ENCODE data around the gene TRIM42.

The TRIM42 gene

DNA sequence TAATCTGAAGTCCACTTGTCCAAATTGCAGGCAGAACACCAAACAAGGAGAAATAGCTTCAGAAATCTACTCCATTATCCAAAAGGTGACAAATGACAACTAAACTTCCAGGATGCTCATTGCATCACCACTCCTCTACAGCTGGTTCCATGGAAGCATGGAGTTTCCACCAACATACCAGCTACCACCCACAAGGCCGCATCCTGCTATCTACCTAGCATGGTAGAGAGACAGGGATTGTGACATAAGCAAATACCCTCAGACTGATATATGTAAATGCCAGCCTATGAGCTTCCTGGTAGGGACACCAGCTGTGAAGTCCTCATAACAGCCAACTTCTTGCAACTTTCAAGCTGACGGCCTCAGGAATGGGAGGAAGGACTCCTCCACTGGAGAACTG lies at the start of gene TRIM42:
Gene TRIM42 (plus strand): TSS at position 301 of the 400 bp plus-strand sequence. CDS start 166 bp downstream, outside the sequence.
- TF ChIP-seq, protein P1, sequence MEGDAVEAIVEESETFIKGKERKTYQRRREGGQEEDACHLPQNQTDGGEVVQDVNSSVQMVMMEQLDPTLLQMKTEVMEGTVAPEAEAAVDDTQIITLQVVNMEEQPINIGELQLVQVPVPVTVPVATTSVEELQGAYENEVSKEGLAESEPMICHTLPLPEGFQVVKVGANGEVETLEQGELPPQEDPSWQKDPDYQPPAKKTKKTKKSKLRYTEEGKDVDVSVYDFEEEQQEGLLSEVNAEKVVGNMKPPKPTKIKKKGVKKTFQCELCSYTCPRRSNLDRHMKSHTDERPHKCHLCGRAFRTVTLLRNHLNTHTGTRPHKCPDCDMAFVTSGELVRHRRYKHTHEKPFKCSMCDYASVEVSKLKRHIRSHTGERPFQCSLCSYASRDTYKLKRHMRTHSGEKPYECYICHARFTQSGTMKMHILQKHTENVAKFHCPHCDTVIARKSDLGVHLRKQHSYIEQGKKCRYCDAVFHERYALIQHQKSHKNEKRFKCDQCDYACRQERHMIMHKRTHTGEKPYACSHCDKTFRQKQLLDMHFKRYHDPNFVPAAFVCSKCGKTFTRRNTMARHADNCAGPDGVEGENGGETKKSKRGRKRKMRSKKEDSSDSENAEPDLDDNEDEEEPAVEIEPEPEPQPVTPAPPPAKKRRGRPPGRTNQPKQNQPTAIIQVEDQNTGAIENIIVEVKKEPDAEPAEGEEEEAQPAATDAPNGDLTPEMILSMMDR (IDR thresholded peaks at IDR 0.05; ENCODE audit: control insufficient read depth, extremely low read depth, insufficient read depth): no peak
- no peak within 1 kb of the TSS for H3K4me3 ChIP-seq (ENCODE audit: low read depth, low read length)
- no peak for DNase-seq (ENCODE audit: low read depth)

DNA sequence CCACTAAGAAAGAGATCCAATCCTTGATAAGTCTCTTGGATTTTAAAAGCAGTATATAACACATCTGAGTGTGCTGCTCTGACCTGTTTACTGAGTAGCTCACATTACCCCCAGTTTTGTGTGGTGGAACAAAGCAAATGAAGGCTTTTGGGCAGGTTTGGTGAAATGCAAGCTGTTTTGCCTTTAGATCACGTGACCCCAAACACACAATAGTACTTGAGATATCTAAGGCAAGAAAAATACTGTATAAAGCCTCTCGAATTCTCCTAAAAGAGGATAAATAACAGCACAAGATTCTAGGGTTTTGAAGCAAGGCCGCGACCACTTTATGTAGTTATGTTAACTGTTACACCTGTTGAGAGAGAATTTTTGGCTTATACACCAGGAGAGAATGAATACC lies 49.3 kb upstream of the TRIM42 start:
- H3K4me3 ChIP-seq (ENCODE audit: low read depth, low read length): no peak overlapping the region
- TF ChIP-seq, protein P1 (IDR thresholded peaks at IDR 0.05; ENCODE audit: control insufficient read depth, extremely low read depth, insufficient read depth): no peak
- DNase-seq (ENCODE audit: low read depth): no peak

DNA sequence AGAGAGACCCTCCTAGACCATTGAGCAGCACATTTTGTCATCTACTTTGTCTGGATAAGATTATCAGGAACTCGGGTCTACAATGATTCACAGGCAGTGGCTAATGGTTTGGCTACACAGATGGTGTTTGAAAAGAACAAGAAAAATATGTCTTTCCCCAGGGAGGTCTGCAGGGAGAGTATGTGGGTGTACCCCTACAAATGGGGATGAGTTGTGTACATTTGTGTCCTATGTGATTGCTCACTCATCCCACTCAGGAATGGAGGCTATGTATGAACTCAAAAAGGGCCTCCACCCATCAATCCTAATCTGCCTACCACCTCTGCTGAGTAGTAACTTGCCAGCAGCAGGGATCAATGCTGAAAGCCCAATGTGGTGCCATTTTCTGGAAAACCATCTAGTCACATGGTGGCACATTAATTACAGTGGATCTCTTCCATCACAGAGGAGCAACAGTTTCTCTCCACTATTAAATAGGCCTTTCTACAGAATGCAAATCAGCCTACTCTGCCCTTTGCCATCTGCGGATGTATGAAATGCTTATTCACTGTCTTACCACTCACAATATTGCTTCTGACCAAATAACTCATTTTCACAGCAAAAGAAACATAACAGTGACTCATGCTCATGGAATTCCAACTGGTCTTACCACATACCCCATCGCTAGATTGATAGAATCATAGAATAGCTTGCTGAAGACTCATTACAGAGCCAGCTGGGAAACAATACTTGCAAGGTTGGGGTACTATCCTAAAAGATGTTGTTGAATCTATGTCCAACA lies 48.3 kb upstream of the TRIM42 start:
- no peak for DNase-seq (ENCODE audit: low read depth)
- TF ChIP-seq, protein P1 (IDR thresholded peaks at IDR 0.05; ENCODE audit: control insufficient read depth, extremely low read depth, insufficient read depth): no peak
- no peak overlapping the region for H3K4me3 ChIP-seq (ENCODE audit: low read depth, low read length)

DNA sequence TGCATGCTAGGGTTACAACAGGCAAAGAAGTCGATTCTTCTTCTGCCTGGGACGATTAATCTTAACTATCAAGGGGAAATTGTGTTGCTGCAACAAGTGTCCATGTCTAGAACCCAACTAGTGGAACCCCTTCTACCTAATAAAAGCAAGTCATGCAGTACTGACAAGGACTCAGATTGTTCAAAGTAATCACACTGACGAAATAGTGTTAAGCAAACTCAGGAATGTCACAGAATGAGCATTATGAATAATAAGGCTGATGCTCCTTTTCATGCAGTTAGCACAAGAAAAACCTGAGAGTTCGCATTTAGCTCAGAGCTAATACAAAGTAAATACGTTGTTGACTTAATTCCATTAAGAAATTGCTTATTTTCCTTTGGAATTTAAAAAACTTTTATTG lies 47.5 kb upstream of the TRIM42 start:
- H3K4me3 ChIP-seq (ENCODE audit: low read depth, low read length): no peak overlapping the region
- no peak for DNase-seq (ENCODE audit: low read depth)
- TF ChIP-seq, protein P1 (IDR thresholded peaks at IDR 0.05; ENCODE audit: control insufficient read depth, extremely low read depth, insufficient read depth): no peak

DNA sequence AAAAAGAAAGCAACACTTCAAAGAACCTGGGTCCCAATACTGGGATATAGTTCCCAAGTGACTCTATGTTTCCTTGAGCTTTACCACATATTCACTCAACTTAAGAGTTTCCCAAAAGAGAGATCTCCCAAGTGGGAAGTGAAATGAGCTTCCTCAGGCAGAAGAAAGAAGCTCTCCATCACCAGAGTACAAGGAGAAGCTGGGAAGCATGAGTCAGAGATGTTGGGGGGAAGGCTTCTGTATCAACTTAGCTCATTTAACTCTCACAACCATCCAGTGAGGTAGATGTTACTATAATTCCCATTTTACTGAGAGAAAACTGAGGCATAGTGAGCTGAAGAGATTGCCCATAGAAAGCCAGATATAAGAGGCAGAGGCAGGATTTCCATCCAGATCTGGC lies 47.0 kb upstream of the TRIM42 start:
- TF ChIP-seq, protein P1 (IDR thresholded peaks at IDR 0.05; ENCODE audit: control insufficient read depth, extremely low read depth, insufficient read depth): no peak
- no peak overlapping the region for H3K4me3 ChIP-seq (ENCODE audit: low read depth, low read length)
- DNase-seq (ENCODE audit: low read depth): no peak

DNA sequence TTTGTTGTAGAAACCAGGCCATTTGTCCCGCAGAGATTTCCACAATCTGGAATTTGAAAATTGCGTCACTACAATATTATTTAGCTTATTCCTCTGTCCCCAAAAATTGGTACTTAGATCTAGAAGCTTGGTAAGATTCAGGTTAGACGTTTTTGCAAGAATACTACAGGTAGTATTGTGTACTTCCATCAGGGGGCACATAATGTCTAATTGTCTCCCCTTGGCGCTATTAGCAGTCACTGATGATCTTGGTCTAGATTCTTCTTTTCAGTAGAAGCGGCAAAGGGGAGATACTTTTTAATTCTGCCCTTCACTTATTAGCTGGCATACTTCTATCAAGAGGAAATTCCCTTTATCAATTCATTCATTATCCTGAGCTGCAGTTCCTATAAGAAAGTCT lies 42.6 kb upstream of the TRIM42 start:
- TF ChIP-seq, protein P1 (IDR thresholded peaks at IDR 0.05; ENCODE audit: control insufficient read depth, extremely low read depth, insufficient read depth): no peak
- DNase-seq (ENCODE audit: low read depth): no peak
- H3K4me3 ChIP-seq (ENCODE audit: low read depth, low read length): no peak overlapping the region
